Caco-2 (cell line): ENCODE measurements around the gene WDR72. TPM values are rescaled to one million over a fixed set of nuclear protein-coding genes. Genes with fewer than 3 reads are reported as not detected.

Source experiments
- BruUV-seq: library from RNA; stranded (reverse); fragments of 400-500 nt; replicated peaks from 2 replicates; lab custom pipeline; 2021; lab: Mats Ljungman, UMichigan
- CTCF ChIA-PET: fragments of 300-600 bp; sonication (Branson Sonifier 250); formaldehyde crosslinking; loops from one replicate; lab custom pipeline; 2022; ENCODE audit warnings: antibody characterized with exemption; lab: Charles Lee
- POLR2A ChIA-PET: fragments of 300-600 bp; sonication (Branson Sonifier 250); formaldehyde crosslinking; loops from one replicate; lab custom pipeline; 2022; ENCODE audit warnings: antibody characterized with exemption; lab: Charles Lee
- DNase-seq, 2 experiments: peaks; one replicate each; pipeline versions ENCODE4 v3.0.0 to v3.0.0-alpha.2; 2020 to 2022
- H3K27me3 ChIP-seq: replicated peaks from 2 replicates; pipeline ENCODE4 v1.6.0; 2011; ENCODE audit warnings: low read length; ENCODE audit not compliant: control insufficient read depth, insufficient read depth
- H3K36me3 ChIP-seq: 2 replicates; pipeline ENCODE4 v1.5.1; 2011; ENCODE audit warnings: low read length; ENCODE audit not compliant: control insufficient read depth, insufficient read depth
- H3K4me1 ChIP-seq: fragments of 250-450 bp; sonication (Bioruptor Pico); 2 replicates; pipeline ENCODE4 v1.5.1; 2020; ENCODE audit warnings: mild to moderate bottlenecking
- H3K4me3 ChIP-seq: 2 replicates; pipeline ENCODE4 v1.5.1; 2011; ENCODE audit warnings: low read depth, mild to moderate bottlenecking, control low read depth, low read length
- H3K9me3 ChIP-seq: fragments of 250-450 bp; sonication (Bioruptor Pico); 2 replicates; pipeline ENCODE4 v1.5.1; 2020; ENCODE audit warnings: mild to moderate bottlenecking, moderate library complexity
- H3K27ac Mint-ChIP-seq: one replicate; pipeline ENCODE4 v1.8.0; 2022; ENCODE audit warnings: mixed read lengths; ENCODE audit not compliant: unreplicated experiment
- H3K27me3 Mint-ChIP-seq: one replicate; pipeline ENCODE4 v1.8.0; 2022; ENCODE audit warnings: mixed read lengths; ENCODE audit not compliant: insufficient read depth, unreplicated experiment
- H3K36me3 Mint-ChIP-seq: one replicate; pipeline ENCODE4 v1.8.0; 2022; ENCODE audit warnings: mild to moderate bottlenecking, mixed read lengths; ENCODE audit not compliant: insufficient read depth, unreplicated experiment
- H3K4me1 Mint-ChIP-seq: one replicate; pipeline ENCODE4 v1.8.0; 2022; ENCODE audit warnings: low read depth, mixed read lengths; ENCODE audit not compliant: unreplicated experiment
- H3K4me3 Mint-ChIP-seq: one replicate; pipeline ENCODE4 v1.8.0; 2022; ENCODE audit warnings: mild to moderate bottlenecking, moderate library complexity, mixed read lengths; ENCODE audit not compliant: unreplicated experiment
- H3K9me3 Mint-ChIP-seq: one replicate; pipeline ENCODE4 v1.8.0; 2022; ENCODE audit warnings: mixed read lengths; ENCODE audit not compliant: unreplicated experiment
- intact Hi-C: fragments of 100-400 bp; cut with micrococcal nuclease; formaldehyde crosslinking; loops from one replicate; pipeline ENCODE4 v1.10.0; 2022; ENCODE audit not compliant: unreplicated experiment
- total RNA-seq: library from RNA; stranded (reverse); gene quantifications from 2 replicates; pipeline ENCODE4 v1.2.3, GENCODE V29; 2022
- TF ChIP-seq, protein P1 (sequence below), 2 experiments: fragments of 200-600 bp in 1 of 2; IDR thresholded peaks; 1 replicate in 1 of 2; 2 replicates in 1 of 2; pipeline versions ENCODE4 v1.5.1 to v1.8.0; 2011 to 2022; ENCODE audit warnings: antibody characterized with exemption in 1 of 2, control low read depth in 1 of 2, inconsistent platforms in 1 of 2, low read depth in 1 of 2, low read length in 1 of 2, mild to moderate bottlenecking in 1 of 2, moderate library complexity in 1 of 2; ENCODE audit not compliant: insufficient read depth in 1 of 2, severe bottlenecking in 1 of 2, unreplicated experiment in 1 of 2

WDR72 gene
- total RNA-seq, 1 experiment from 2014 or later = 11.2 TPM

DNA sequence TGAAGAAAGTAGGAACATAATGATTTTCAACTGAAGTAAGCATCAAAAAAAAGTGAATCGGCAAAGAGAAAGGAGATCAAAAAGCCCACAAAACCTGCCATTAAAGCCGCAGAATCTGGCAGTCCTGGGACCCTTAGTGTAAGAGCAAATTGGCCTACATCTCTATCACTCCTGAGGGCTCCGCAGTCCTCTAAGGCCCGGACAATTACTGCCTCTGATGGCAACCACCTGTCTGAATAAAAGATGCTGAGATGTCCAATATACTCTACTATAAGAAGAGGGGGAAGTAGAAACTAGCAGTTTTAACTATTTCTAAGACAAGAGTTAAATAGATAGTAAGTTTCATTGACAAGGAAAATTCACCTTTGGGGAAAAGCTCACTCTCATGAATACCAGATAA, 20.3 kb downstream of the WDR72 start:
- Mint-ChIP-seq H3K4me1 (no peaks in the 10 kb centered on the region), H3K27ac (no peak overlapping the region), H3K27me3 (no peaks in the 10 kb centered on the region), H3K9me3 (no peaks in the 10 kb centered on the region), H3K36me3 (no peaks in the 10 kb centered on the region), H3K4me3 (no peak overlapping the region)
- no peaks in the 10 kb centered on the region for H3K27me3 ChIP-seq
- POLR2A ChIA-PET = no interaction called here
- no peaks in the 10 kb centered on the region; the same call in 1 of the 2 replicates for H3K9me3 ChIP-seq
- no peak overlapping the region for H3K4me3 ChIP-seq
- CTCF ChIA-PET = no interaction called here
- intact Hi-C loops = no loop called here
- no peak for DNase-seq
- no TSS peak for BruUV-seq
- H3K4me1 ChIP-seq = no peaks in the 10 kb centered on the region
- no peaks in the 10 kb centered on the region for H3K36me3 ChIP-seq
- TF ChIP-seq, protein P1, sequence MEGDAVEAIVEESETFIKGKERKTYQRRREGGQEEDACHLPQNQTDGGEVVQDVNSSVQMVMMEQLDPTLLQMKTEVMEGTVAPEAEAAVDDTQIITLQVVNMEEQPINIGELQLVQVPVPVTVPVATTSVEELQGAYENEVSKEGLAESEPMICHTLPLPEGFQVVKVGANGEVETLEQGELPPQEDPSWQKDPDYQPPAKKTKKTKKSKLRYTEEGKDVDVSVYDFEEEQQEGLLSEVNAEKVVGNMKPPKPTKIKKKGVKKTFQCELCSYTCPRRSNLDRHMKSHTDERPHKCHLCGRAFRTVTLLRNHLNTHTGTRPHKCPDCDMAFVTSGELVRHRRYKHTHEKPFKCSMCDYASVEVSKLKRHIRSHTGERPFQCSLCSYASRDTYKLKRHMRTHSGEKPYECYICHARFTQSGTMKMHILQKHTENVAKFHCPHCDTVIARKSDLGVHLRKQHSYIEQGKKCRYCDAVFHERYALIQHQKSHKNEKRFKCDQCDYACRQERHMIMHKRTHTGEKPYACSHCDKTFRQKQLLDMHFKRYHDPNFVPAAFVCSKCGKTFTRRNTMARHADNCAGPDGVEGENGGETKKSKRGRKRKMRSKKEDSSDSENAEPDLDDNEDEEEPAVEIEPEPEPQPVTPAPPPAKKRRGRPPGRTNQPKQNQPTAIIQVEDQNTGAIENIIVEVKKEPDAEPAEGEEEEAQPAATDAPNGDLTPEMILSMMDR (IDR thresholded peaks at IDR 0.05; ENCODE audit: insufficient read depth in 1 of 2, low read depth in 1 of 2, low read length in 1 of 2, severe bottlenecking in 1 of 2, unreplicated experiment in 1 of 2) = no peak

DNA sequence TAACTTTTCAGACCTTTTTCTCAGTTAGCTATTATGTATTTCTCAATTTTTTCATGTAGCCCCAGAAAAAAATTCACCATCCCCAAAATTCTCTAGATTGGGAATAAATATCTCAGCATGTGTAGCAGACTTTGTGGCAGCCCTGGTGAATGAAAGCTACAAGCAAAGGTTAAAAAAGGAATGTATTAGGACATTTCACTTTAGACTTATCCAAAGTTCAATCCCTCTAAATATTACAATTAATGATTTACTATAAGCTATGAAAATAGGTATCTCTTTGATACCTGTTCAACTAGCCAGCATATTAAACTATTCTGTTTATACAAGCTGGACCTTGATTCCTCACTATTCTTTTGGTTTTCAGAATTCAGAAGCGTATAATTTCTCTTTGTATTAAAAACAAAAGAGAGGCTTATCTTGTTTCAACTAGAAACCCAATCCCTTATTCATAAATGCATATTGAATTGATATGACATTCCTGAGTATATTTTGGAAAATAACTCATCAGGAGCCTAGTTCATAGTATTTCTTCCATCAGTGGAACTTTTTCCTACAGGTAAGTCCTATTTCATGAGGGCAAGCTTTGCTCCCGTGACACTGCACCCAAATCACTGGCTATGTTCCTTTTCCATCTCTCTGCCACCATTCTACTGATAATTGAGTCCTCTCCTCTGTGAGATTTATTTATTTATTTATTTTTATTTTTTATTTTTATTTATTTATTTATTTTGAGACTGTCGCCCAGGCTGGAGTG, 38.0 kb downstream of the WDR72 start:
- no peak overlapping the region for H3K27ac Mint-ChIP-seq
- no peak overlapping the region for H3K4me3 Mint-ChIP-seq
- CTCF ChIA-PET = interaction anchor here (0.6 kb wide), 1 partner anchor 123 kb away, joined by 3 read pairs; no protein-coding TSS in a partner anchor
- H3K27me3 ChIP-seq = no peaks in the 10 kb centered on the region
- H3K4me1 Mint-ChIP-seq = no peaks in the 10 kb centered on the region
- BruUV-seq = no TSS peak
- H3K4me1 ChIP-seq = no peaks in the 10 kb centered on the region
- intact Hi-C loops = no loop called here
- H3K4me3 ChIP-seq = no peak overlapping the region
- DNase-seq = no peak
- no peaks in the 10 kb centered on the region for H3K9me3 ChIP-seq
- no peaks in the 10 kb centered on the region for H3K36me3 ChIP-seq
- TF ChIP-seq, protein P1 (IDR thresholded peaks at IDR 0.05; ENCODE audit: insufficient read depth in 1 of 2, low read depth in 1 of 2, low read length in 1 of 2, severe bottlenecking in 1 of 2, unreplicated experiment in 1 of 2) = no peak
- POLR2A ChIA-PET = no interaction called here
- H3K27me3 Mint-ChIP-seq = peaks cover 11% of the 10 kb centered on the region
- no peaks in the 10 kb centered on the region for H3K36me3 Mint-ChIP-seq
- no peaks in the 10 kb centered on the region for H3K9me3 Mint-ChIP-seq

- Mint-ChIP-seq H3K4me1 (no peaks in the 10 kb centered on the region), H3K4me3 (no peak overlapping the region), H3K27ac (no peak overlapping the region), H3K27me3 (peaks cover 8% of the 10 kb centered on the region), H3K9me3 (no peaks in the 10 kb centered on the region), H3K36me3 (no peaks in the 10 kb centered on the region)
- intact Hi-C loops = loop anchor here (1.0 to 10.0 kb wide), 3 partner anchors 202 to 937 kb away; no protein-coding TSS in a partner anchor
- ChIA-PET POLR2A (no interaction called here), CTCF (no interaction called here)
- no peaks in the 10 kb centered on the region for H3K36me3 ChIP-seq
- H3K27me3 ChIP-seq = no peaks in the 10 kb centered on the region; the same call in 1 of the 2 replicates
- TF ChIP-seq, protein P1 (IDR thresholded peaks at IDR 0.05; ENCODE audit: insufficient read depth in 1 of 2, low read depth in 1 of 2, low read length in 1 of 2, severe bottlenecking in 1 of 2, unreplicated experiment in 1 of 2) = peak; percentile 30 to 42
- no TSS peak for BruUV-seq
- no peaks in the 10 kb centered on the region for H3K4me1 ChIP-seq
- no peaks in the 10 kb centered on the region for H3K9me3 ChIP-seq
- H3K4me3 ChIP-seq = no peak overlapping the region
- DNase-seq = peak in 1 of 2 experiments; percentile 4
Measured at GRCh38 chr15:53716909-53717876, 42.3 kb downstream of the WDR72 start.
